Uterus (tissue), 4 donors: Measurements from ENCODE around the gene DMD. TPM values are rescaled to one million over a fixed set of nuclear protein-coding genes. Genes with fewer than 3 reads are reported as not detected.

Source experiments
- DNase-seq, 2 donors: peaks; one replicate each; pipeline ENCODE4 v3.0.0-alpha.2; 2019 to 2020
- H3K27ac ChIP-seq, 2 donors: fragments of 200-600 bp; sonication (generic); 1 replicate in 1 of 2; 2 replicates in 1 of 2; pipeline ENCODE4 v1.5.1; 2016 to 2018
- H3K27me3 ChIP-seq, 2 donors: fragments of 200-600 bp; sonication (generic); one replicate each; pipeline ENCODE4 v1.5.1; 2018 to 2019; ENCODE audit warnings: control low read depth in 1 of 2
- H3K36me3 ChIP-seq, 2 donors: fragments of 200-600 bp; sonication (generic); one replicate each; pipeline ENCODE4 v1.5.1; 2019; ENCODE audit warnings: control low read depth in 1 of 2
- H3K4me1 ChIP-seq, 2 donors: fragments of 200-600 bp; sonication (generic); one replicate each; pipeline ENCODE4 v1.5.1; 2018 to 2019; ENCODE audit warnings: control low read depth in 1 of 2
- H3K4me3 ChIP-seq, 2 donors: fragments of 200-600 bp; sonication (generic); 1 replicate in 1 of 2; 2 replicates in 1 of 2; pipeline ENCODE4 v1.5.1; 2018 to 2019; ENCODE audit warnings: mild to moderate bottlenecking in 1 of 2
- H3K9me3 ChIP-seq, 2 donors: fragments of 200-600 bp; sonication (generic); one replicate each; pipeline ENCODE4 v1.5.1; 2019; ENCODE audit warnings: control low read depth in 1 of 2
- POLR2A ChIP-seq, 2 donors: fragments of 450-650 bp; IDR thresholded peaks; one replicate each; pipeline ENCODE4 v1.6.1; 2016; ENCODE audit warnings: antibody characterized with exemption in 2 of 2, mild to moderate bottlenecking in 1 of 2, moderate library complexity in 1 of 2
- intact Hi-C: fragments of 100-400 bp; cut with DNase I; formaldehyde crosslinking; loops from one replicate; pipeline ENCODE4 v1.15.1; 2023; ENCODE audit warnings: low total_unique reads
- total RNA-seq, 4 donors: library from RNA; depleted of rRNA in 3 of 4; stranded (reverse); fragments of >200 nt in 3 of 4; gene quantifications; one replicate each; pipeline versions ENCODE4 v1.1.0 to v1.2.4, GENCODE V29; 2014 to 2023
- TF ChIP-seq, protein P1 (sequence below), 4 experiments: fragments of 200-600 bp in 2 of 4; fragments of 450-650 bp in 2 of 4; sonication (generic) in 2 of 4; IDR thresholded peaks; one replicate each; pipeline ENCODE4 v1.5.1; 2016 to 2019; ENCODE audit warnings: antibody characterized with exemption in 4 of 4, mild to moderate bottlenecking in 2 of 4, moderate library complexity in 1 of 4
- donor health status: DM: yes; HTN: yes; CAD: no.

DMD gene
- total RNA-seq, 4 donors from 2014 or later = 73.8 to 147 (median 97.8) TPM

DNA sequence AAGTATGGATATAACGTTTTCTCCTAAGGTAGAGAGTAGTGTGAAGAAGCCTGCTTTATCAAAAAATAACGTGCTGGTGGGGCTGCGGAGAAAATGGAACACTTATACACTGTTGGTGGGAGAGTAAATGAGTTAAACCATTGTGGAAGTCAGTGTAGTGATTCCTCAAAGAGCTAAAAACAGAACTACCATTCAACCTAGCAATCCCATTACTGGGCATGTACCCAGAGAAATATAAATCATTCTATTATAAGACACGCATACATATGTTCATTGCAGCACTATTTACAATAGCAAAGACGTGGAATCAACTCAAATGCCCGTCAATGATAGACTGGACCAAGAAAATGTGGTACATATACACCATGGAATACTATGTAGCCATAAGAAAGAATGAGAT is 196.4 kb downstream of the DMD start:
- H3K27ac ChIP-seq = no peak overlapping the region
- no peak overlapping the region for H3K4me3 ChIP-seq
- TF ChIP-seq POLR2A (IDR thresholded peaks at IDR 0.05) = no peak
- TF ChIP-seq, protein P1, sequence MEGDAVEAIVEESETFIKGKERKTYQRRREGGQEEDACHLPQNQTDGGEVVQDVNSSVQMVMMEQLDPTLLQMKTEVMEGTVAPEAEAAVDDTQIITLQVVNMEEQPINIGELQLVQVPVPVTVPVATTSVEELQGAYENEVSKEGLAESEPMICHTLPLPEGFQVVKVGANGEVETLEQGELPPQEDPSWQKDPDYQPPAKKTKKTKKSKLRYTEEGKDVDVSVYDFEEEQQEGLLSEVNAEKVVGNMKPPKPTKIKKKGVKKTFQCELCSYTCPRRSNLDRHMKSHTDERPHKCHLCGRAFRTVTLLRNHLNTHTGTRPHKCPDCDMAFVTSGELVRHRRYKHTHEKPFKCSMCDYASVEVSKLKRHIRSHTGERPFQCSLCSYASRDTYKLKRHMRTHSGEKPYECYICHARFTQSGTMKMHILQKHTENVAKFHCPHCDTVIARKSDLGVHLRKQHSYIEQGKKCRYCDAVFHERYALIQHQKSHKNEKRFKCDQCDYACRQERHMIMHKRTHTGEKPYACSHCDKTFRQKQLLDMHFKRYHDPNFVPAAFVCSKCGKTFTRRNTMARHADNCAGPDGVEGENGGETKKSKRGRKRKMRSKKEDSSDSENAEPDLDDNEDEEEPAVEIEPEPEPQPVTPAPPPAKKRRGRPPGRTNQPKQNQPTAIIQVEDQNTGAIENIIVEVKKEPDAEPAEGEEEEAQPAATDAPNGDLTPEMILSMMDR (IDR thresholded peaks at IDR 0.05) = no peak
- no peaks in the 10 kb centered on the region for H3K27me3 ChIP-seq
- no peaks in the 10 kb centered on the region for H3K9me3 ChIP-seq
- no peaks in the 10 kb centered on the region for H3K36me3 ChIP-seq
- H3K4me1 ChIP-seq = no peaks in the 10 kb centered on the region
- intact Hi-C loops = no loop called here
- DNase-seq = no peak

DNA sequence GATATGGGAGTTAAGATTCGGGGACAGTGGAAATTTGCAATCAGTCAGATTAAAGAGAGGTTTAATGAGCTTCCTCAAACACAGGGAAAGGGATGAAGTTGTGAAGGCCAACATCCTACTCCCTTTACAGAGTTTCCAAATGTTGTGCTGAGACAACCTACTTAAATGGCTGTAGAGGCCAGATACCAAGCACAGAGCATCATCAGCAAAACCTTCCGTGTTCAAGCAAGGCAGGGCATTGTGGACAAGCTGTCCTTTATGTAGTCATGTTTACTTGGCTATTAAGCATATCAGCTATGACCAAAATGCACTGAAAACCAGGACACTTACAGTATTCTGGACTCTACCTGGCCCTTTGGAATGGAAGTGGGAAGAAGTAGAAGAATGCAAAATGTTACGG is 197.3 kb downstream of the DMD start:
- intact Hi-C loops = no loop called here
- Histone ChIP-seq H3K4me3 (no peak overlapping the region), H3K27me3 (no peaks in the 10 kb centered on the region), H3K27ac (no peak overlapping the region), H3K36me3 (no peaks in the 10 kb centered on the region), H3K4me1 (no peaks in the 10 kb centered on the region), H3K9me3 (no peaks in the 10 kb centered on the region)
- no peak for TF ChIP-seq POLR2A (IDR thresholded peaks at IDR 0.05)
- TF ChIP-seq, protein P1 (IDR thresholded peaks at IDR 0.05) = no peak
- DNase-seq = no peak

DNA sequence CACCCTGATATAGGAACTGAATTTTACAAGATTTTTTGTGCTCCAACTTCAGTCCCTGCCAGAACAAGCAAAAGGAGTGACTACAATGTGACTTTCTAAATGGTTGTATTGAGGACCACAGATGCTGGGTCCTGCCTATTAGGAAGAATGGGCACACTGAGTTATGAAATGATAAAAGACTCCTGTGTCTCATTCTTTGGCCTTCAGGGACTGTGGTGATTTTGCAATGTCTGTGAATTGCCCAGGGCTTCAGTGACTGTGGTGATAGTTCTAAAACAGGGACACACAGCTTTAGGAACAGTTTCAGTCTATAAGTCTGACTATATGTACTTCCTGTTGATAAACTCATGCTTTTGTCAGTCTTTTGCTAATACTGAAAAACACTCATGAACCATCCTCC is 210.2 kb downstream of the DMD start:
- Histone ChIP-seq H3K4me1 (no peaks in the 10 kb centered on the region), H3K27ac (no peak overlapping the region), H3K9me3 (no peaks in the 10 kb centered on the region), H3K27me3 (no peaks in the 10 kb centered on the region), H3K4me3 (no peak overlapping the region), H3K36me3 (no peaks in the 10 kb centered on the region)
- intact Hi-C loops = no loop called here
- DNase-seq = no peak
- no peak for TF ChIP-seq POLR2A (IDR thresholded peaks at IDR 0.05)
- TF ChIP-seq, protein P1 (IDR thresholded peaks at IDR 0.05) = no peak

DNA sequence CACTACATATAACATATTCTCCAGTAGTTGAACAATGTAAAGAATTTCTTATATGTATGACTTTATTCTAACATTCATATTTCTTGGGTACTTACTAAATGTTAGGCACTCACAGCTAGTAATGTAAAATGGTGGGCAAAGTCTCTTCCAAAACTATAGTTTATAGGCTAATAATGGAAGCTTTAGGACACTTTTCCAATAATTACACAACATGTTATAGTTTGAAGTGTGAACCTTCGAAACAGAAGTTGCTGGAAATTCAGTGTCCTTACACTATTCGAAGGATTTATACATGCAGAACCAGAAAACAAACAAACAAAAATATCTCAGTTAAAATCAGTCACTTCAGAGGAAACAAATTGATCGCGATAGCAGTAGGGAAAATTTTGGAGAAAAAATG is 212.6 kb downstream of the DMD start:
- Histone ChIP-seq H3K27ac (no peak overlapping the region), H3K4me3 (no peak overlapping the region), H3K27me3 (no peaks in the 10 kb centered on the region), H3K36me3 (no peaks in the 10 kb centered on the region), H3K4me1 (no peaks in the 10 kb centered on the region), H3K9me3 (no peaks in the 10 kb centered on the region)
- TF ChIP-seq, protein P1 (IDR thresholded peaks at IDR 0.05) = no peak
- no peak for TF ChIP-seq POLR2A (IDR thresholded peaks at IDR 0.05)
- intact Hi-C loops = no loop called here
- no peak for DNase-seq

DNA sequence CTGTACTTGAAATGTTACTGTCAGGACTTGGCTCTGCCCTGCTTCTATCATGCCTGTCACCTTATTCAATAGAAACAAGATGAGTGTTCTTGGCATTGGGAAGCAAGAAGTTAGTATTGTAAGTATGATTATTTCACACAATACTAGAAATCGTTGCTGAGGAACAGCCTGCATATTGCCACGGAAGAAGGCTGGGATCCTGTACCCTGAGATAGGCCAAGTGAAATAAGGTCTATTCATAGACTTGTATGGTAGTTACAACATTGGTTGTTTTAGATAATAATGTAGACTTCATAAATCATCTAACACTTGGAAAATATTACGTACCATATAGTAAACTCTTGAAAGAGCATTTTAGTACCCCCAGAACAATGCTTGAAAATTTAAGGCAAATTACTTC is 215.9 kb downstream of the DMD start:
- no peak overlapping the region for H3K4me3 ChIP-seq
- intact Hi-C loops = no loop called here
- DNase-seq = no peak
- no peaks in the 10 kb centered on the region for H3K36me3 ChIP-seq
- H3K4me1 ChIP-seq = no peaks in the 10 kb centered on the region
- H3K9me3 ChIP-seq = no peaks in the 10 kb centered on the region
- H3K27me3 ChIP-seq = no peaks in the 10 kb centered on the region
- TF ChIP-seq, protein P1 (IDR thresholded peaks at IDR 0.05) = no peak
- TF ChIP-seq POLR2A (IDR thresholded peaks at IDR 0.05) = no peak
- H3K27ac ChIP-seq = no peak overlapping the region
